ENCODE results near the gene SLC28A3.

The SLC28A3 gene

GRCh38 chr9:84296146-84296843, 44.3 kb downstream of the SLC28A3 start:
- no peaks in the 10 kb centered on the region for H3K27me3 Mint-ChIP-seq
- peak overlapping the region; percentile 68 for H3K4me3 Mint-ChIP-seq
- H3K36me3 Mint-ChIP-seq, result no peaks in the 10 kb centered on the region
- H3K27ac Mint-ChIP-seq, result peak overlapping the region; percentile 98
- H3K9me3 Mint-ChIP-seq (ENCODE audit: low read depth), result no peaks in the 10 kb centered on the region
- peaks cover 57% of the 10 kb centered on the region for H3K4me1 Mint-ChIP-seq (ENCODE audit: low read depth)

- peaks cover 57% of the 10 kb centered on the region for H3K4me1 Mint-ChIP-seq (ENCODE audit: low read depth)
- no peaks in the 10 kb centered on the region for H3K9me3 Mint-ChIP-seq (ENCODE audit: low read depth)
- H3K27me3 Mint-ChIP-seq, result no peaks in the 10 kb centered on the region
- H3K27ac Mint-ChIP-seq, result peak overlapping the region; percentile 98
- H3K36me3 Mint-ChIP-seq, result no peaks in the 10 kb centered on the region
- peak overlapping the region; percentile 79 for H3K4me3 Mint-ChIP-seq
Measured at GRCh38 chr9:84294241-84294950, 46.2 kb downstream of the SLC28A3 start.

- Mint-ChIP-seq H3K9me3 (ENCODE audit: low read depth) (no peaks in the 10 kb centered on the region), H3K27me3 (no peaks in the 10 kb centered on the region), H3K27ac (peak overlapping the region; percentile 98), H3K4me1 (ENCODE audit: low read depth) (peaks cover 57% of the 10 kb centered on the region), H3K4me3 (peak overlapping the region; percentile 79), H3K36me3 (no peaks in the 10 kb centered on the region)
Measured at GRCh38 chr9:84293001-84293798, 47.4 kb downstream of the SLC28A3 start.

GRCh38 chr9:84285381-84285780, 55.2 kb downstream of the SLC28A3 start:
- Mint-ChIP-seq H3K4me3 (no peak overlapping the region), H3K36me3 (no peaks in the 10 kb centered on the region), H3K4me1 (ENCODE audit: low read depth) (peaks cover 8% of the 10 kb centered on the region), H3K27me3 (no peaks in the 10 kb centered on the region), H3K27ac (no peak overlapping the region), H3K9me3 (ENCODE audit: low read depth) (no peaks in the 10 kb centered on the region)

GRCh38 chr9:84283946-84284345, 56.6 kb downstream of the SLC28A3 start:
- Mint-ChIP-seq H3K4me3 (no peak overlapping the region), H3K9me3 (ENCODE audit: low read depth) (no peaks in the 10 kb centered on the region), H3K4me1 (ENCODE audit: low read depth) (peaks cover 8% of the 10 kb centered on the region), H3K27ac (no peak overlapping the region), H3K36me3 (no peaks in the 10 kb centered on the region), H3K27me3 (no peaks in the 10 kb centered on the region)

GRCh38 chr9:84278130-84278529, 62.4 kb downstream of the SLC28A3 start:
- Mint-ChIP-seq H3K36me3 (no peaks in the 10 kb centered on the region), H3K4me3 (no peak overlapping the region), H3K9me3 (ENCODE audit: low read depth) (no peaks in the 10 kb centered on the region), H3K4me1 (ENCODE audit: low read depth) (no peaks in the 10 kb centered on the region), H3K27ac (no peak overlapping the region), H3K27me3 (peaks cover 10% of the 10 kb centered on the region)

- Mint-ChIP-seq H3K4me1 (ENCODE audit: low read depth) (no peaks in the 10 kb centered on the region), H3K27me3 (peaks cover 13% of the 10 kb centered on the region), H3K27ac (no peak overlapping the region), H3K9me3 (ENCODE audit: low read depth) (no peaks in the 10 kb centered on the region), H3K4me3 (no peak overlapping the region), H3K36me3 (no peaks in the 10 kb centered on the region)
Measured at GRCh38 chr9:84277646-84278045, 62.9 kb downstream of the SLC28A3 start.

GRCh38 chr9:84276741-84277140, 63.8 kb downstream of the SLC28A3 start:
- Mint-ChIP-seq H3K4me1 (ENCODE audit: low read depth) (no peaks in the 10 kb centered on the region), H3K4me3 (no peak overlapping the region), H3K36me3 (no peaks in the 10 kb centered on the region), H3K27ac (no peak overlapping the region), H3K27me3 (peaks cover 18% of the 10 kb centered on the region), H3K9me3 (ENCODE audit: low read depth) (no peaks in the 10 kb centered on the region)

GRCh38 chr9:84271921-84272556, 68.5 kb downstream of the SLC28A3 start:
- Mint-ChIP-seq H3K4me3 (peak overlapping the region; percentile 69), H3K27ac (no peak overlapping the region), H3K36me3 (no peaks in the 10 kb centered on the region), H3K9me3 (ENCODE audit: low read depth) (no peaks in the 10 kb centered on the region), H3K4me1 (ENCODE audit: low read depth) (peaks cover 8% of the 10 kb centered on the region), H3K27me3 (peaks cover 30% of the 10 kb centered on the region)

- Mint-ChIP-seq H3K27ac (no peak overlapping the region), H3K27me3 (peaks cover 30% of the 10 kb centered on the region)
Measured at GRCh38 chr9:84271531-84271900, 69.0 kb downstream of the SLC28A3 start.

GRCh38 chr9:84270847-84271530, 69.6 kb downstream of the SLC28A3 start:
- Mint-ChIP-seq H3K4me1 (ENCODE audit: low read depth) (peaks cover 13% of the 10 kb centered on the region), H3K27me3 (peaks cover 30% of the 10 kb centered on the region), H3K36me3 (no peaks in the 10 kb centered on the region), H3K4me3 (peak overlapping the region; percentile 69), H3K9me3 (ENCODE audit: low read depth) (no peaks in the 10 kb centered on the region), H3K27ac (no peak overlapping the region)

More at GRCh38 chr9:84271531-84271900, 69.0 kb downstream of the SLC28A3 start:
- Mint-ChIP-seq H3K9me3 (ENCODE audit: low read depth) (no peaks in the 10 kb centered on the region), H3K4me3 (peak overlapping the region; percentile 69), H3K36me3 (no peaks in the 10 kb centered on the region), H3K4me1 (ENCODE audit: low read depth) (peaks cover 8% of the 10 kb centered on the region)

GRCh38 chr9:84266087-84266561, 74.4 kb downstream of the SLC28A3 start:
- Mint-ChIP-seq H3K4me1 (ENCODE audit: low read depth) (peaks cover 10% of the 10 kb centered on the region), H3K27ac (peak overlapping the region; percentile 4), H3K4me3 (no peak overlapping the region), H3K9me3 (ENCODE audit: low read depth) (no peaks in the 10 kb centered on the region), H3K27me3 (peaks cover 8% of the 10 kb centered on the region), H3K36me3 (no peaks in the 10 kb centered on the region)

GRCh38 chr9:84264307-84265029, 76.1 kb downstream of the SLC28A3 start:
- Mint-ChIP-seq H3K36me3 (no peaks in the 10 kb centered on the region), H3K27me3 (peaks cover 2% of the 10 kb centered on the region), H3K4me1 (ENCODE audit: low read depth) (peaks cover 10% of the 10 kb centered on the region), H3K27ac (no peak overlapping the region), H3K4me3 (no peak overlapping the region), H3K9me3 (ENCODE audit: low read depth) (no peaks in the 10 kb centered on the region)
